T-helper 1 cell treated with Interleukin-12 subunit alpha and Interleukin-12 subunit beta and Interleukin-4 antibody, amounts not matched to agents 30 ng/mL and 1 ng/mL, for 36 hours (primary cell): Measurements from ENCODE around the gene CLPTM1L. TPM values are rescaled to one million over a fixed set of nuclear protein-coding genes. Genes with fewer than 3 reads are reported as not detected.

ENCODE experiments used
- total RNA-seq: library from RNA; stranded (reverse); gene quantifications from 2 replicates; pipeline ENCODE4 v1.2.3, GENCODE V29; 2022

Gene CLPTM1L
- total RNA-seq, 1 donor from 2014 or later = 119 TPM

Other genes starting within 250 kb of the CLPTM1L start
- gene SLC12A7, start 233.0 kb downstream of the CLPTM1L start, total RNA-seq = 76.7 and 76.9 TPM in 2 replicates
- not detected in 2 replicates for gene SLC6A19, start 143.5 kb downstream of the CLPTM1L start, total RNA-seq
- gene SLC6A18, start 119.7 kb downstream of the CLPTM1L start, total RNA-seq = not detected in 2 replicates
- 2.6 and 3.3 TPM in 2 replicates for gene TERT, start 50.0 kb downstream of the CLPTM1L start, total RNA-seq
- gene SLC6A3, start 100.3 kb upstream of the CLPTM1L start, total RNA-seq = not detected in 2 replicates
- gene LPCAT1, start 178.9 kb upstream of the CLPTM1L start, total RNA-seq = 74.2 and 74.8 TPM in 2 replicates